GM12878 (cell line): ENCODE results near the gene C3orf20. TPM values are rescaled to one million over a fixed set of nuclear protein-coding genes. Genes with fewer than 3 reads are reported as not detected.
A peak's percentile ranks its signal among the peaks of the same experiment; 100 is the strongest.

Experiments
- ASH2L ChIP-seq: fragments of 300-600, 200-600 bp; sonication (generic); IDR thresholded peaks from 2 replicates; pipeline ENCODE4 v1.6.1; 2017; ENCODE audit warnings: low read depth, mild to moderate bottlenecking, borderline replicate concordance
- CBX3 ChIP-seq: fragments of 200-600 bp; sonication (generic); IDR thresholded peaks from 2 replicates; pipeline ENCODE4 v1.6.1; 2016; ENCODE audit warnings: low read depth, borderline replicate concordance
- PAX8 ChIP-seq: fragments of 450-650 bp; IDR thresholded peaks from 2 replicates; pipeline ENCODE4 v1.6.1; 2017; ENCODE audit warnings: mild to moderate bottlenecking, moderate library complexity
- PBX3 ChIP-seq: IDR thresholded peaks from 2 replicates; pipeline ENCODE4 v1.6.1; 2011; ENCODE audit warnings: mild to moderate bottlenecking, low read depth, low read length, moderate library complexity; ENCODE audit not compliant: insufficient replicate concordance
- PML ChIP-seq: IDR thresholded peaks from 2 replicates; pipeline ENCODE4 v1.6.1; 2012; ENCODE audit warnings: low read length, inconsistent platforms
- SIX5 ChIP-seq: IDR thresholded peaks from 2 replicates; pipeline ENCODE4 v1.6.1; 2011; ENCODE audit warnings: mild to moderate bottlenecking, low read depth, low read length, moderate library complexity; ENCODE audit not compliant: severe bottlenecking
- TAF1 ChIP-seq: IDR thresholded peaks from 2 replicates; pipeline ENCODE4 v1.6.1; 2011; ENCODE audit warnings: mild to moderate bottlenecking, low read depth, low read length, borderline replicate concordance
- USF1 ChIP-seq: IDR thresholded peaks from 2 replicates; pipeline ENCODE4 v1.6.1; 2011; ENCODE audit warnings: borderline replicate concordance, low read depth, mild to moderate bottlenecking, moderate library complexity, mixed read lengths, low read length; ENCODE audit not compliant: insufficient read depth; ENCODE audit errors: extremely low read length
- ZNF24 ChIP-seq: fragments of 450-650 bp; IDR thresholded peaks from 2 replicates; pipeline ENCODE4 v1.6.1; 2017; ENCODE audit warnings: antibody characterized with exemption, mild to moderate bottlenecking
- polyA plus RNA-seq, 11 experiments: library from polyadenylated mRNA; depleted of rRNA in 4 of 11; unstranded in 6 of 11; stranded (reverse) in 5 of 11; fragments of >200 nt; fragmentation: Nextera tagmentation in 4 of 11; fragmentation: Illumina TruSeq in 1 of 11; extraction: Ambion mirVana in 4 of 11; extraction: Trizol in 1 of 11; gene quantifications; 1 replicate in 1 of 11; 2 replicates in 10 of 11; pipeline versions ENCODE4 v1.2.1 to v1.2.3, GENCODE V29; 2011 to 2016; ENCODE audit warnings: inconsistent platforms in 2 of 11, missing spikeins in 2 of 11, low read depth in 1 of 11
- total RNA-seq, 4 experiments: library from RNA; depleted of rRNA in 3 of 4; stranded (reverse); fragments of >200 nt in 3 of 4; fragmentation: Illumina TruSeq in 1 of 4; extraction: Trizol in 1 of 4; gene quantifications; 2 replicates each; pipeline versions ENCODE4 v1.2.1 to v1.2.3, GENCODE V29; 2013 to 2021

Gene C3orf20
- total and polyA plus RNA-seq, 10 of the 15 experiments (the other 5 are each of a cell fraction or from before 2014, with no cell fraction given) = 0.05 to 2.9 (median 1.0) TPM

GRCh38 chr3:14651440-14652251 lies 23.3 kb upstream of the C3orf20 start, which contains the start of gene CCDC174 (continued):
- TF ChIP-seq CBX3 (no peak), SIX5 (peak; percentile 93), PBX3 (peak; percentile 49), ZNF24 (no peak), USF1 (no peak), ASH2L (no peak), PML (peak; percentile 90), PAX8 (no peak), TAF1 (peak; percentile 94)
